Hematopoietic multipotent progenitor cell treated with erythropoietin and hydrocortisone succinate and interleukin-3 and kit ligand, for 17 days (in vitro differentiated cells): ENCODE results near the gene SEC22B.
"Not testable (repeated sequence)": the region's sequence is repeated elsewhere in the genome, so short reads cannot be mapped to it uniquely, and the experiment has no call there.

Experiments used
- DNase-seq: peaks from one replicate; pipeline ENCODE4 v3.0.0-alpha.2; 2015; ENCODE audit warnings: low spot score

SEC22B gene

GRCh38 chr1:120116094-120116493, 60.2 kb downstream of the SEC22B start:
- not testable (repeated sequence) for DNase-seq

GRCh38 chr1:120113134-120113533, 63.2 kb downstream of the SEC22B start:
- DNase-seq = not testable (repeated sequence)

GRCh38 chr1:120112212-120112611, 64.1 kb downstream of the SEC22B start:
- not testable (repeated sequence) for DNase-seq

GRCh38 chr1:120111771-120112170, 64.5 kb downstream of the SEC22B start:
- DNase-seq = not testable (repeated sequence)

GRCh38 chr1:120111008-120111407, 65.3 kb downstream of the SEC22B start:
- not testable (repeated sequence) for DNase-seq

- not testable (repeated sequence) for DNase-seq
These were observed 66.7 kb downstream of the SEC22B start for GRCh38 chr1:120109656-120110055.

GRCh38 chr1:120109180-120109579, 67.1 kb downstream of the SEC22B start:
- DNase-seq = not testable (repeated sequence)

- not testable (repeated sequence) for DNase-seq
These were observed 71.0 kb downstream of the SEC22B start for GRCh38 chr1:120105288-120105687.

GRCh38 chr1:120103768-120104167, 72.6 kb downstream of the SEC22B start:
- DNase-seq = not testable (repeated sequence)

- not testable (repeated sequence) for DNase-seq
These were observed 74.7 kb downstream of the SEC22B start for GRCh38 chr1:120101593-120101992.
